Right hindlimb (tissue), 1 donor: ENCODE measurements around the gene TDO2.
A peak's percentile ranks its signal among the peaks of the same experiment; 100 is the strongest.

Experiments used
- DNase-seq: peaks from one replicate; pipeline ENCODE4 v3.0.0-alpha.2; 2018

The TDO2 gene

DNA sequence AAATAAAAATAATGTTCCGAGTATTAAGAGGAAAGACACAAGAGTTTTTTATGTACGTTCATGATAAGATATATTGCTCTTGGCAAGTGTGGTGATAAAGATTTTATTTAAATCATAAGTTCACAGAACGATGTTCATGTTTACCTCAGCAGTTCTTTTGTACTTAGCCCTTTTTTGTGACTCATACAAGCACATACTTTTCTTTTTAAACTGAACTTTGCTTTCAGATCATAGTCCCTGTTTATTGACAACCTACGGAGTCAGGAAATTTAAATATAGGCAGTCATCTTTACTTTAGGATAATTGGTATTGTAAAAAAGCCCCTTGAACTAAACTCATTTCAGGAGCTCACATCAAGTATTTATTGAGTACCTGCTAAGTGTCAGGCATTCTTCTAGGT is 51.4 kb downstream of the TDO2 start:
- no peak for DNase-seq

GRCh38 chr4:155956461-155956860 is 53.0 kb downstream of the TDO2 start:
- DNase-seq, result no peak

DNA sequence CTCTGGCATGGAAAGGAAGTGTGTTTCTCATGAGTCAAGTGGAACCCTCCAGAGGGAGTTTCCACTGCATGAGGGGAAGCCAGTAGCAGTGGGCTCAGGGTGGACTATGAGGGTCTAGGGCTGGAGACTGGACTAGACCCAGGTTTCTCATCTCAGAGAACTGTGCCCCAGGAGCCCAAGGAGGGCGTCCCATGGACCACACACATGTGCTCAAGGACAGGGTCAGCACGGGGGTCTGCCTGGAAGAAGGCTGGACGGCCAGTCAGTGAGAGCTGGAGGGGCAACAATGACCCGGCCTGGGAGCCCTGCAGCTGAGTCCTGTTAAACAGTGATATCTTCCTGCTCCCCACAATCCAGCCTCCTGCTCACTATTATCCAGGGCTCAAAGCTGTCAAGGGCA is 55.9 kb downstream of the TDO2 start:
- no peak for DNase-seq

- DNase-seq, result no peak
Measured at GRCh38 chr4:155960522-155960921, 57.0 kb downstream of the TDO2 start.

DNA sequence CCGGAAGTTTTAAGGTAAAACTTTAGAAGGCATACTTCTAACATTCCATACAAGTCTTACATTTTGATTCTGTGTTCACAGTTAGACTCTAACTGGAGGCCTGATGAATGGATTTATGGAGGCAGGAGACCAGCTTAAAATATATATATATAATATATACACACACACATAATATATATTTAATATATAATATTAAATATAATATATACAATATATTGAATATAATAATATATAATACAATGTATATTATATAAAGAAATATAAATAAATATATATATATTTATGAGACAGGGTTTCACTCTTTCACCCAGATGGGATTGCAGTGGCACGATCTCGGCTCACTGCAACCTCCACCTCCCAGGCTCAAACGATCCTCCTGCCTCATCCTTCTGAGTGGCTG is 58.1 kb downstream of the TDO2 start:
- no peak for DNase-seq

GRCh38 chr4:155962767-155963166 is 59.3 kb downstream of the TDO2 start:
- no peak for DNase-seq

- DNase-seq, result no peak
Measured at GRCh38 chr4:155964016-155964891, 60.8 kb downstream of the TDO2 start.

DNA sequence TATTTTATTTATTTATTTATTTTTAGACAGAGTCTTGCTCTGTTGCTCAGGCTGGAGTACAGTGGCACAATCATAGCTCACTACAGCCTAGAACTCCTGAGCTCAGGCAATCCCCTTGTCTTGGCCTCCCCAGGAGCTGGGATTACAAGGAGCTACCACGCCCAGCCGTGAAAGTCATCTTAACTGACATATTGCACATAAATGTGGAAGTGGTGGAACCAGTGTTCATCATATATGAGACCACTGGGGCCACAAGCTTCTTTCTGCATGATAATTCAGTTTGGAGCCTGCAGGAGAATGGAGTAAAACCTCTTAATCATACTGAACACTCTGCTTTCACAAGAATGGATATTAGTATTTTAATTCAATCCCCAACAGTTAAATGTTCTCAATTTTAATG is 62.7 kb downstream of the TDO2 start:
- no peak for DNase-seq

GRCh38 chr4:155966731-155967395 is 63.4 kb downstream of the TDO2 start:
- DNase-seq, result peak; percentile 70
